Esophagus muscularis mucosa (tissue), 4 donors: ENCODE measurements around the gene PRKCQ. TPM values are rescaled to one million over a fixed set of nuclear protein-coding genes. Genes with fewer than 3 reads are reported as not detected.

ENCODE experiments used
- DNase-seq: peaks from one replicate; pipeline ENCODE4 v3.0.0-alpha.2; 2017; ENCODE audit errors: extremely low spot score
- H3K27ac ChIP-seq, 4 donors: fragments of 200-600 bp; sonication (generic); replicated peaks in 1 of 4; 1 replicate in 3 of 4; 2 replicates in 1 of 4; pipeline ENCODE4 v1.5.1; 2016 to 2019; ENCODE audit warnings: mild to moderate bottlenecking in 1 of 4
- H3K27me3 ChIP-seq, 4 donors: fragments of 200-600 bp; sonication (generic); one replicate each; pipeline versions ENCODE4 v1.5.1 to v1.6.0; 2016 to 2019
- H3K36me3 ChIP-seq, 4 donors: fragments of 200-600 bp; sonication (generic); one replicate each; pipeline ENCODE4 v1.5.1; 2016 to 2019
- H3K4me1 ChIP-seq, 4 donors: fragments of 200-600 bp; sonication (generic); one replicate each; pipeline ENCODE4 v1.5.1; 2016 to 2019
- H3K4me3 ChIP-seq, 4 donors: fragments of 200-600 bp; sonication (generic); 1 replicate in 2 of 4; 2 replicates in 2 of 4; pipeline ENCODE4 v1.5.1; 2016 to 2019; ENCODE audit warnings: mild to moderate bottlenecking in 4 of 4, moderate library complexity in 1 of 4
- H3K9me3 ChIP-seq, 4 donors: fragments of 200-600 bp; sonication (generic); 1 replicate in 3 of 4; 2 replicates in 1 of 4; pipeline ENCODE4 v1.5.1; 2016 to 2019
- CTCF ChIP-seq, 3 experiments: fragments of 200-600 bp in 2 of 3; fragments of 450-650 bp in 1 of 3; sonication (generic) in 2 of 3; IDR thresholded peaks; one replicate each; pipeline ENCODE4 v1.5.1; 2017 to 2019; ENCODE audit warnings: antibody characterized with exemption in 3 of 3, mild to moderate bottlenecking in 2 of 3, moderate library complexity in 1 of 3
- EP300 ChIP-seq: sonication (generic); formaldehyde crosslinking; IDR thresholded peaks from one replicate; pipeline ENCODE4 v1.6.1; 2017; ENCODE audit warnings: antibody characterized with exemption
- POLR2A ChIP-seq: fragments of 450-650 bp; IDR thresholded peaks from one replicate; pipeline ENCODE4 v1.6.1; 2017; ENCODE audit warnings: antibody characterized with exemption, moderate library complexity, mild to moderate bottlenecking, low read depth
- POLR2AphosphoS5 ChIP-seq, 2 donors: sonication (generic); formaldehyde crosslinking; IDR thresholded peaks; one replicate each; pipeline ENCODE4 v1.6.1; 2017; ENCODE audit warnings: antibody characterized with exemption in 2 of 2
- WGBS: methylation state at CpG from one replicate; pipeline ENCODE4 v1.1.5; 2018; 5-methylcytosine and 5-hydroxymethylcytosine counted together
- intact Hi-C: fragments of 100-400 bp; cut with DNase I; formaldehyde crosslinking; loops from one replicate; pipeline ENCODE4 v1.15.1; 2023
- total RNA-seq, 4 donors: library from RNA; depleted of rRNA; stranded (reverse); fragments of >200 nt; gene quantifications; one replicate each; pipeline versions ENCODE4 v1.1.0 to v1.2.1, GENCODE V29; 2016

The PRKCQ gene
- total RNA-seq, 4 donors from 2014 or later, result 4.6 to 9.4 (median 6.8) TPM

- no peak overlapping the region for H3K27ac ChIP-seq
- H3K9me3 ChIP-seq, result no peaks in the 10 kb centered on the region
- H3K36me3 ChIP-seq, result no peaks in the 10 kb centered on the region
- no peak overlapping the region for H3K4me3 ChIP-seq
- no peaks in the 10 kb centered on the region for H3K27me3 ChIP-seq
- TF ChIP-seq POLR2AphosphoS5 (IDR thresholded peaks at IDR 0.05) (no peak), EP300 (no peak), CTCF (IDR thresholded peaks at IDR 0.05) (no peak), POLR2A (no peak)
- no peak for DNase-seq
- no peaks in the 10 kb centered on the region for H3K4me1 ChIP-seq
- intact Hi-C loops, result no loop called here
- WGBS, result 91% methylated on average over 9 of the region's 9 CpGs
These were observed 97.2 kb downstream of the PRKCQ start for GRCh38 chr10:6482737-6483357.

- H3K4me1 ChIP-seq, result no peaks in the 10 kb centered on the region
- no peaks in the 10 kb centered on the region for H3K9me3 ChIP-seq
- H3K4me3 ChIP-seq, result no peak overlapping the region
- whole genome bisulfite sequencing, result 95% methylated on average over 8 of the region's 8 CpGs
- TF ChIP-seq EP300, result no peak
- intact Hi-C loops, result no loop called here
- H3K27me3 ChIP-seq, result no peaks in the 10 kb centered on the region
- no peak overlapping the region for H3K27ac ChIP-seq
- DNase-seq, result no peak
- no peaks in the 10 kb centered on the region for H3K36me3 ChIP-seq
These were observed 101.4 kb downstream of the PRKCQ start for GRCh38 chr10:6478722-6479121.

- Histone ChIP-seq H3K27ac (no peak overlapping the region), H3K27me3 (no peaks in the 10 kb centered on the region), H3K9me3 (no peaks in the 10 kb centered on the region), H3K4me1 (no peaks in the 10 kb centered on the region), H3K4me3 (no peak overlapping the region), H3K36me3 (no peaks in the 10 kb centered on the region)
- WGBS, result 85% methylated on average over 2 of the region's 2 CpGs
- TF ChIP-seq CTCF (IDR thresholded peaks at IDR 0.05) (no peak), POLR2A (no peak), POLR2AphosphoS5 (IDR thresholded peaks at IDR 0.05) (no peak), EP300 (no peak)
- intact Hi-C loops, result no loop called here
- DNase-seq, result no peak
These were observed 103.1 kb downstream of the PRKCQ start for GRCh38 chr10:6476989-6477388.

GRCh38 chr10:6474871-6475270 lies 105.2 kb downstream of the PRKCQ start:
- Histone ChIP-seq H3K4me1 (no peaks in the 10 kb centered on the region), H3K4me3 (no peak overlapping the region), H3K27ac (no peak overlapping the region), H3K27me3 (no peaks in the 10 kb centered on the region), H3K36me3 (no peaks in the 10 kb centered on the region), H3K9me3 (no peaks in the 10 kb centered on the region)
- 78% methylated on average over 5 of the region's 5 CpGs for WGBS
- intact Hi-C loops, result no loop called here
- TF ChIP-seq EP300, result no peak
- TF ChIP-seq CTCF (IDR thresholded peaks at IDR 0.05), result no peak
- no peak for TF ChIP-seq POLR2A
- no peak for TF ChIP-seq POLR2AphosphoS5 (IDR thresholded peaks at IDR 0.05)
- DNase-seq, result no peak

GRCh38 chr10:6473901-6474370 lies 106.1 kb downstream of the PRKCQ start:
- no peak overlapping the region for H3K4me3 ChIP-seq
- no peaks in the 10 kb centered on the region for H3K9me3 ChIP-seq
- H3K27me3 ChIP-seq, result no peaks in the 10 kb centered on the region
- TF ChIP-seq POLR2AphosphoS5 (IDR thresholded peaks at IDR 0.05), result no peak
- TF ChIP-seq CTCF (IDR thresholded peaks at IDR 0.05), result no peak
- no peak for TF ChIP-seq POLR2A
- TF ChIP-seq EP300, result no peak
- no peak for DNase-seq
- WGBS, result 61% methylated on average over 6 of the region's 6 CpGs
- no peaks in the 10 kb centered on the region for H3K36me3 ChIP-seq
- intact Hi-C loops, result no loop called here
- H3K4me1 ChIP-seq, result no peaks in the 10 kb centered on the region
- H3K27ac ChIP-seq, result no peak overlapping the region
